Neutrophil (primary cell): ENCODE data around the gene ZNF256.

Source experiments
- H3K27ac ChIP-seq: fragments of 200-600 bp; sonication (generic); 2 replicates; pipeline ENCODE4 v1.5.1; 2016; ENCODE audit warnings: mild to moderate bottlenecking, moderate library complexity
- H3K27me3 ChIP-seq: fragments of 200-600 bp; sonication (generic); 2 replicates; pipeline ENCODE4 v1.6.0; 2016; ENCODE audit warnings: mild to moderate bottlenecking
- H3K36me3 ChIP-seq: fragments of 200-600 bp; sonication (generic); 2 replicates; pipeline ENCODE4 v1.5.1; 2017
- H3K4me1 ChIP-seq, 2 experiments: fragments of 200-600 bp in 1 of 2; sonication (generic) in 1 of 2; 1 replicate in 1 of 2; 2 replicates in 1 of 2; pipeline versions ENCODE4 v1.5.1 to v1.6.1; 2013 to 2016; ENCODE audit warnings: low read depth in 1 of 2, low read length in 1 of 2, mild to moderate bottlenecking in 1 of 2, moderate library complexity in 1 of 2; ENCODE audit not compliant: control insufficient read depth in 1 of 2, insufficient read depth in 1 of 2
- H3K4me3 ChIP-seq, 2 experiments: fragments of 200-600 bp in 1 of 2; sonication (generic) in 1 of 2; 1 replicate in 1 of 2; 2 replicates in 1 of 2; pipeline ENCODE4 v1.5.1; 2013 to 2016; ENCODE audit warnings: low read depth in 1 of 2, low read length in 1 of 2, mild to moderate bottlenecking in 1 of 2, moderate library complexity in 1 of 2
- H3K9me3 ChIP-seq: fragments of 200-600 bp; sonication (generic); 2 replicates; pipeline ENCODE4 v1.5.1; 2016
- TF ChIP-seq, protein P1 (sequence below): fragments of 200-600 bp; sonication (generic); IDR thresholded peaks from 2 replicates; pipeline ENCODE4 v1.5.1; 2016; ENCODE audit warnings: antibody characterized with exemption

The ZNF256 gene

GRCh38 chr19:57947419-57948134, at the start of gene ZNF256:
Gene ZNF256 (minus strand): TSS chr19:57947706. CDS start chr19:57947474, 232 bp downstream.
- Histone ChIP-seq H3K4me3 (peak within 1 kb of the TSS; percentile 57 to 66), H3K9me3 (peaks cover 27% of the 10 kb centered on the region), H3K36me3 (no peaks in the 10 kb centered on the region), H3K4me1 (peaks cover 16 to 17% of the 10 kb centered on the region in 2 experiments), H3K27me3 (no peaks in the 10 kb centered on the region), H3K27ac (no peak within 1 kb of the TSS)
- TF ChIP-seq, protein P1, sequence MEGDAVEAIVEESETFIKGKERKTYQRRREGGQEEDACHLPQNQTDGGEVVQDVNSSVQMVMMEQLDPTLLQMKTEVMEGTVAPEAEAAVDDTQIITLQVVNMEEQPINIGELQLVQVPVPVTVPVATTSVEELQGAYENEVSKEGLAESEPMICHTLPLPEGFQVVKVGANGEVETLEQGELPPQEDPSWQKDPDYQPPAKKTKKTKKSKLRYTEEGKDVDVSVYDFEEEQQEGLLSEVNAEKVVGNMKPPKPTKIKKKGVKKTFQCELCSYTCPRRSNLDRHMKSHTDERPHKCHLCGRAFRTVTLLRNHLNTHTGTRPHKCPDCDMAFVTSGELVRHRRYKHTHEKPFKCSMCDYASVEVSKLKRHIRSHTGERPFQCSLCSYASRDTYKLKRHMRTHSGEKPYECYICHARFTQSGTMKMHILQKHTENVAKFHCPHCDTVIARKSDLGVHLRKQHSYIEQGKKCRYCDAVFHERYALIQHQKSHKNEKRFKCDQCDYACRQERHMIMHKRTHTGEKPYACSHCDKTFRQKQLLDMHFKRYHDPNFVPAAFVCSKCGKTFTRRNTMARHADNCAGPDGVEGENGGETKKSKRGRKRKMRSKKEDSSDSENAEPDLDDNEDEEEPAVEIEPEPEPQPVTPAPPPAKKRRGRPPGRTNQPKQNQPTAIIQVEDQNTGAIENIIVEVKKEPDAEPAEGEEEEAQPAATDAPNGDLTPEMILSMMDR = no peak

GRCh38 chr19:57992841-57993240, 45.3 kb upstream of the ZNF256 start:
- Histone ChIP-seq H3K27me3 (no peaks in the 10 kb centered on the region), H3K27ac (no peak overlapping the region), H3K4me3 (no peak overlapping the region), H3K36me3 (peaks cover 13% of the 10 kb centered on the region), H3K4me1 (no peaks in the 10 kb centered on the region), H3K9me3 (peaks cover 25% of the 10 kb centered on the region)
- TF ChIP-seq, protein P1 = no peak

DNA sequence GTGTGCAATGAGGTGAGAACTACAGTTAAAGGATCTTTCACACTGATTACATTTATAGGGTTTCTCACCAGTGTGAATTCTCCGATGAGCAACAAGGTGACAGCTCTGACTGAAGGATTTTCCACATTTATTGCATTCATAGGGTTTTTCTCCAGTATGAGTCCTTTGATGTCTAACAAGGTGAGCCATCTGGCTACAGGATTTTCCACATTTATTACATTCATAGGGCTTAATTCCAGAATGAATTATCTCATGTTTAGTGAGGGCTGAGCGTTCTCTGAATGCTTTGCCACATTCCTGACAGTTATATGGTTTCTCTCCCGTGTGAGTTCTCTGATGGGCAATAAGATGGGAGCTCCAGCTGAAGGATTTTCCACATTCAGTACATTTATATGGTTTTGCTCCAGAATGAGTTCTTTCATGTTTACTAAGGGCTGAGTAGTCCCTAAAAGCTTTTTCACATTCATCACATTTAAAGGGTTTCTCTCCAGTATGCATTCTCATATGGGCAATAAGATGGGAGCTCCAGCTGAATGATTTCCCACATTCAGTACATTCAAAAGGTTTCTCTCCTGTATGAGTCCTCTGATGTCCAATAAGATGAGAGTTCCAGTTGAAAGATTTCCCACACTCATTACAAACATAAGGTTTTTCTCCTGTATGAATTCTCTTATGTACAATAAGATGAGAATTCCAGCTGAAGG, 31.2 kb upstream of the ZNF256 start:
- Histone ChIP-seq H3K36me3 (peaks cover 15% of the 10 kb centered on the region), H3K9me3 (peaks cover 76% of the 10 kb centered on the region), H3K4me3 (no peak overlapping the region), H3K4me1 (no peaks in the 10 kb centered on the region), H3K27me3 (no peaks in the 10 kb centered on the region), H3K27ac (no peak overlapping the region)
- TF ChIP-seq, protein P1 = no peak

- H3K4me1 ChIP-seq = no peaks in the 10 kb centered on the region
- no peaks in the 10 kb centered on the region for H3K36me3 ChIP-seq
- peaks cover 53% of the 10 kb centered on the region for H3K9me3 ChIP-seq
- H3K27me3 ChIP-seq = no peaks in the 10 kb centered on the region
- H3K27ac ChIP-seq = no peak within 1 kb of the TSS
- TF ChIP-seq, protein P1 = no peak
- H3K4me3 ChIP-seq = no peak within 1 kb of the TSS
Observed at GRCh38 chr19:57974434-57974833, 26.9 kb upstream of the ZNF256 start, which contains the start of gene C19orf18. Gene C19orf18 (minus strand): TSS chr19:57974534. CDS start chr19:57974432, 102 bp downstream.

- TF ChIP-seq, protein P1 = no peak
- Histone ChIP-seq H3K27me3 (no peaks in the 10 kb centered on the region), H3K9me3 (peaks cover 18% of the 10 kb centered on the region), H3K4me3 (no peak overlapping the region), H3K4me1 (no peaks in the 10 kb centered on the region), H3K27ac (no peak overlapping the region), H3K36me3 (no peaks in the 10 kb centered on the region)
Observed at GRCh38 chr19:57964761-57965160, 17.3 kb upstream of the ZNF256 start.
